ENCODE measurements around the gene FOXK2.
"Not testable (repeated sequence)": the region's sequence is repeated elsewhere in the genome, so short reads cannot be mapped to it uniquely, and the experiment has no call there.

FOXK2 gene

GRCh38 chr17:82528484-82529265 lies 9.1 kb downstream of the FOXK2 start:
- no peaks in the 10 kb centered on the region for H3K9me3 ChIP-seq (ENCODE audit: low read length)
- H3K27me3 ChIP-seq (ENCODE audit: insufficient read depth, low read length), result no peaks in the 10 kb centered on the region
- no peak overlapping the region for H3K4me3 ChIP-seq (ENCODE audit: low read length)
- peaks cover 11% of the 10 kb centered on the region for H3K4me1 ChIP-seq (ENCODE audit: insufficient read depth, low read length)
- H2AFZ ChIP-seq (ENCODE audit: low read depth, low read length), result no peak overlapping the region
- no peaks in the 10 kb centered on the region for H3K36me3 ChIP-seq (ENCODE audit: insufficient read depth, low read length)

DNA sequence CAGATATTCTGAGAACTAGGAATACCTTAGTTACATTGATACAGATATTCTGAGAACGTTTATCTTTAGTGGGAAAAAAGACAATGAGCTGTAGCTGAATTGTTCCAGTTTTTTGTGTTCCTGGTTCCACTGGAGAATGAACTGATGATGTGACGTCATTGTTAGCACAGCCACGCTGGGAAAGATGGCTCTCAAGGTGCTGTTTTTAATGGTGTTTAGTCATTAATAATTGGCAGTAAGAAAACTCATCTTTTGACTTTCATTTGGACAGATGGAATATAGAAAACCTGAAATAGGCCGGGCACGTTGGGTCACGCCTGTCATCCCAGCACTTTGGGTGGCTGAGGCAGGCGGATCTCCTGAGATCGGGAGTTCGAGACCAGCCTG lies 10.4 kb downstream of the FOXK2 start:
- peaks cover 11% of the 10 kb centered on the region for H3K4me1 ChIP-seq (ENCODE audit: insufficient read depth, low read length)
- no peaks in the 10 kb centered on the region for H3K36me3 ChIP-seq (ENCODE audit: insufficient read depth, low read length)
- H3K9me3 ChIP-seq (ENCODE audit: low read length), result no peaks in the 10 kb centered on the region
- H3K27me3 ChIP-seq (ENCODE audit: insufficient read depth, low read length), result no peaks in the 10 kb centered on the region
- H3K4me3 ChIP-seq (ENCODE audit: low read length), result no peak overlapping the region
- H2AFZ ChIP-seq (ENCODE audit: low read depth, low read length), result no peak overlapping the region

DNA sequence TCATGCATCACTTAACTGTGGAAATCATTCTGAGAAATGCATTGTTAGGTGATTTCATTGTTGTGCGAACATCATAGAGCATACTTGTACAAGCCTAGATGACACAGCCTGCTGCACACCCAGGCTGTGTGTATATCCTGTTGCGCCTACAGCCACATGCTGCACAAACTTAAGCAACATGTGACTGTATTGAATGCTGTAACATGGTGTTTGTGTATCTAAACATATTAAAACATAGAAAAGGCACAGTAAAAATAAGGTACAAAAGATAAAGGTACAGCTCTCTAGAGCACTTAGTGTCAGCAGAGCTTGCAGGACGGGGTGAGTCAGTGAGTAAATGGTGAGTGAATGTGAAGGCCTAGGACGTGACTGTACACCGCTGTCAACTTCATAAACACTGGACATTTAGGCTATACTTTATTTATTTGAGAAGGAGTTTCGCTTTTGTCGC lies 11.9 kb downstream of the FOXK2 start:
- Histone ChIP-seq H3K27me3 (ENCODE audit: insufficient read depth, low read length) (no peaks in the 10 kb centered on the region), H3K4me1 (ENCODE audit: insufficient read depth, low read length) (peaks cover 20% of the 10 kb centered on the region), H3K36me3 (ENCODE audit: insufficient read depth, low read length) (no peaks in the 10 kb centered on the region), H3K4me3 (ENCODE audit: low read length) (no peak overlapping the region), H2AFZ (ENCODE audit: low read depth, low read length) (no peak overlapping the region), H3K9me3 (ENCODE audit: low read length) (no peaks in the 10 kb centered on the region)

DNA sequence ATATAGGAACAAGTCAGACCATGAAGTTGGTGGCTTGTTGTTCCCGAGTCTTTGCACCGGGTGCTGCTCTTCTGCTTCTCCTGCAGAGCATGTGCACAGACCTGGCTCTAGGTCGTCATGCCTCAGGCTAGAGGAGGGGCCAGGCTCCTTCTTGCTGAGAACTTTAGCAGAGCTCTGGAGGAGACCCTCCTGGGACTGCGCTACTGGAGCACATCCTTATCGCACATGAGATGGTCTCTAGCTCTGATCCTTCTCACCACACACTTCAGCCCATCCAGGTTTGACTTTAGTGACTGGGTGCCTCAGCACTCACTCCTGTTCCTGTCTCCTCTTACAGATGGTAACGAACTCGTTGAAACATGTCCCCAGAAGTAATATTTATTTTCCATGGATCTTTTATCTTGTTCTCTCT lies 14.9 kb downstream of the FOXK2 start:
- no peaks in the 10 kb centered on the region for H3K9me3 ChIP-seq (ENCODE audit: low read length)
- no peak overlapping the region for H3K4me3 ChIP-seq (ENCODE audit: low read length)
- no peak overlapping the region for H2AFZ ChIP-seq (ENCODE audit: low read depth, low read length)
- H3K4me1 ChIP-seq (ENCODE audit: insufficient read depth, low read length), result peaks cover 26% of the 10 kb centered on the region
- no peaks in the 10 kb centered on the region for H3K36me3 ChIP-seq (ENCODE audit: insufficient read depth, low read length)
- no peaks in the 10 kb centered on the region for H3K27me3 ChIP-seq (ENCODE audit: insufficient read depth, low read length)

- no peaks in the 10 kb centered on the region for H3K9me3 ChIP-seq (ENCODE audit: low read length)
- H3K27me3 ChIP-seq (ENCODE audit: insufficient read depth, low read length), result no peaks in the 10 kb centered on the region
- peaks cover 20% of the 10 kb centered on the region for H3K4me1 ChIP-seq (ENCODE audit: insufficient read depth, low read length)
- H2AFZ ChIP-seq (ENCODE audit: low read depth, low read length), result no peak overlapping the region
- no peak overlapping the region for H3K4me3 ChIP-seq (ENCODE audit: low read length)
- H3K36me3 ChIP-seq (ENCODE audit: insufficient read depth, low read length), result no peaks in the 10 kb centered on the region
These were observed 17.1 kb downstream of the FOXK2 start for GRCh38 chr17:82536512-82537201.

GRCh38 chr17:82537228-82537627 lies 17.7 kb downstream of the FOXK2 start:
- not testable (repeated sequence) for H2AFZ ChIP-seq (ENCODE audit: low read depth, low read length); H3K4me3 ChIP-seq (ENCODE audit: low read length); H3K9me3 ChIP-seq (ENCODE audit: low read length); H3K27me3 ChIP-seq (ENCODE audit: insufficient read depth, low read length); H3K36me3 ChIP-seq (ENCODE audit: insufficient read depth, low read length)
- H3K4me1 ChIP-seq (ENCODE audit: insufficient read depth, low read length), result peaks cover 20% of the 10 kb centered on the region

GRCh38 chr17:82539076-82539475 lies 19.5 kb downstream of the FOXK2 start:
- H3K4me3 ChIP-seq (ENCODE audit: low read length); H3K9me3 ChIP-seq (ENCODE audit: low read length); H3K36me3 ChIP-seq (ENCODE audit: insufficient read depth, low read length); H3K27me3 ChIP-seq (ENCODE audit: insufficient read depth, low read length); H2AFZ ChIP-seq (ENCODE audit: low read depth, low read length): not testable (repeated sequence)
- peaks cover 20% of the 10 kb centered on the region for H3K4me1 ChIP-seq (ENCODE audit: insufficient read depth, low read length)

DNA sequence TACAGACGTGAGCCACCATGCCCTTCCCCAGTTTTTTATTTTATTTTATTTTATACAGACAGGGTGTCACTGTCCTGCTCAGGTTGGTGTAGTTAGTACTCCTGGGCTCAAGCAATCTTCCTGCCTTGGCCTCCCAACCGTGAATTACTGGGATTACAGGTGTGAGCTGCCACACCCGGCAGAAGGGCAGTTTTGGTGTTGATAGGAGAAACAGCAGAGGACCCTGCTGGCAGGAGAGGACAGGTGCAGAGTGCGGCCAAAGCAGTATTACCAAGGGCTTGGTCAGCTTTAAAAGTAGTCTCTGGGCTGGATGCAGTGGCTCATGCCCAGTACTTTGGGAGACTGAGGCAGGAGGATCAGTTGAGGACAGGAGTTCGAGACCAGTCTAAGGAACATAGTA lies 22.9 kb downstream of the FOXK2 start:
- no peaks in the 10 kb centered on the region for H3K36me3 ChIP-seq (ENCODE audit: insufficient read depth, low read length)
- H3K4me1 ChIP-seq (ENCODE audit: insufficient read depth, low read length), result peaks cover 1% of the 10 kb centered on the region
- no peak overlapping the region for H2AFZ ChIP-seq (ENCODE audit: low read depth, low read length)
- H3K4me3 ChIP-seq (ENCODE audit: low read length), result no peak overlapping the region
- H3K27me3 ChIP-seq (ENCODE audit: insufficient read depth, low read length), result no peaks in the 10 kb centered on the region
- peaks cover 4% of the 10 kb centered on the region for H3K9me3 ChIP-seq (ENCODE audit: low read length)

DNA sequence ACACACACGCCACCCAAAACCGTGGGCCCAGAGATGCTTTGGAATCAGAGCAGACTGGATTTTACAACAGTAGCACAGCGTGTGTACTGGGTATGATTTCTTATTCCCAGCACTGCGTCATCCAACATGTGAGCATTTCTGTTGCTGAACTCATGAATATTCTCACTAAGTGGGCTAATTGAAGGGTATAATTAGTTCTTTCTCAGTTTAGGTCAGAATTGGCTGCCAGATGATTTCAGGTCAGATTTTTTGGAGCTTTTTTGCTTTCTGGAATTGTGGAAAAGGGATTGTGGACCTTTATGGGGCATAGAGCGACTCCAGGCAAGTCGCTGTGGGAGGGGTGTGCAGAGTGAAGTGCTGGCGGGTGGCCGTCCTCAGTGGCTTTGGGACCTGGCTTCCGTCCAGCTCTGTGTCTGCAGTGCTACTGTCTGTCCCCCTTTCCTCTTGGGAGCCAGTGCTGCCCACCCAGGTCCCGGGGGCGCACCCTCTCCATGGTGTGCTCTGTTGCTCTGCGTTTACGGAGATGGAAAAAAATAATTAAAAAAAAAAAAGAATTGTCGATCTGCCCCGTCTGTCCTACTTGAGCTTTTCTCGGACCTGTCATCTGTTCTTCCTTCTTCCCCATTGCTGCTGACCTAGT lies 25.0 kb downstream of the FOXK2 start:
- Histone ChIP-seq H3K27me3 (ENCODE audit: insufficient read depth, low read length) (no peaks in the 10 kb centered on the region), H2AFZ (ENCODE audit: low read depth, low read length) (no peak overlapping the region), H3K4me1 (ENCODE audit: insufficient read depth, low read length) (no peaks in the 10 kb centered on the region), H3K9me3 (ENCODE audit: low read length) (peaks cover 8% of the 10 kb centered on the region), H3K36me3 (ENCODE audit: insufficient read depth, low read length) (peaks cover 3% of the 10 kb centered on the region), H3K4me3 (ENCODE audit: low read length) (no peak overlapping the region)

DNA sequence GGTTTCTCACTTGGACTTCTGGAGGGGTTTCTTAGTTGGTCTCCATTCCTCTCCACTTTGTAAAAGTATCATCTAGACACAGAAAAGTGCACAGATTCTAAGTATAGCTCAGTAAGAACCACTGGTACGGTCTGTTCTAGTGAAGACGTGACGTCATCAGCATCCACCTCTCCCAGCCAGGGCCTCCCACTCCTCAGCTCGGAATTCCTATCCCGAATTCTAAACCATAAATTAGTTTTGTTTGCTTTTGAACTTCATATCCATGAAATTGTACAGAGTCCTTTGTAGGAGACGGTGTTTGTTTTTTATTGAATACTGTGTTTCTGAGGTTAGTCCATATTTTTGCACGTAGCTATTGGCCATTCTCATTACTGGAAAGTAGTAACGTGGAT lies 25.5 kb downstream of the FOXK2 start:
- Histone ChIP-seq H3K27me3 (ENCODE audit: insufficient read depth, low read length) (no peaks in the 10 kb centered on the region), H3K4me3 (ENCODE audit: low read length) (no peak overlapping the region), H3K36me3 (ENCODE audit: insufficient read depth, low read length) (peaks cover 3% of the 10 kb centered on the region), H3K9me3 (ENCODE audit: low read length) (peaks cover 8% of the 10 kb centered on the region), H2AFZ (ENCODE audit: low read depth, low read length) (no peak overlapping the region), H3K4me1 (ENCODE audit: insufficient read depth, low read length) (no peaks in the 10 kb centered on the region)

- Histone ChIP-seq H3K27me3 (ENCODE audit: insufficient read depth, low read length) (no peaks in the 10 kb centered on the region), H3K4me3 (ENCODE audit: low read length) (no peak overlapping the region), H3K36me3 (ENCODE audit: insufficient read depth, low read length) (peaks cover 3% of the 10 kb centered on the region), H2AFZ (ENCODE audit: low read depth, low read length) (no peak overlapping the region), H3K4me1 (ENCODE audit: insufficient read depth, low read length) (peaks cover 12% of the 10 kb centered on the region), H3K9me3 (ENCODE audit: low read length) (peaks cover 8% of the 10 kb centered on the region)
These were observed 28.4 kb downstream of the FOXK2 start for GRCh38 chr17:82547981-82548380.

GRCh38 chr17:82548681-82549303 lies 29.3 kb downstream of the FOXK2 start:
- Histone ChIP-seq H3K4me1 (ENCODE audit: insufficient read depth, low read length) (peaks cover 18% of the 10 kb centered on the region), H3K9me3 (ENCODE audit: low read length) (peaks cover 8% of the 10 kb centered on the region), H3K36me3 (ENCODE audit: insufficient read depth, low read length) (peaks cover 3% of the 10 kb centered on the region), H2AFZ (ENCODE audit: low read depth, low read length) (no peak overlapping the region), H3K27me3 (ENCODE audit: insufficient read depth, low read length) (no peaks in the 10 kb centered on the region), H3K4me3 (ENCODE audit: low read length) (no peak overlapping the region)

All from neuron (in vitro differentiated cells).